Epithelial cell of esophagus (primary cell): ENCODE measurements around the gene GARRE1.
A peak's percentile ranks its signal among the peaks of the same experiment; 100 is the strongest.
"Not testable (repeated sequence)": the region's sequence is repeated elsewhere in the genome, so short reads cannot be mapped to it uniquely, and the experiment has no call there.

Experiments used
- DNase-seq: peaks from one replicate; pipeline ENCODE4 v3.0.0; 2010; ENCODE audit warnings: low read depth
- H3K4me3 ChIP-seq: 2 replicates; pipeline ENCODE4 v1.5.1; 2011; ENCODE audit warnings: mild to moderate bottlenecking, low read length, control low read depth
- TF ChIP-seq, protein P1 (sequence below): IDR thresholded peaks from 2 replicates; pipeline ENCODE4 v1.5.1; 2011; ENCODE audit warnings: low read depth, mild to moderate bottlenecking, low read length, control low read depth, inconsistent platforms; ENCODE audit not compliant: insufficient read depth; ENCODE audit errors: missing control alignments

The GARRE1 gene

DNA sequence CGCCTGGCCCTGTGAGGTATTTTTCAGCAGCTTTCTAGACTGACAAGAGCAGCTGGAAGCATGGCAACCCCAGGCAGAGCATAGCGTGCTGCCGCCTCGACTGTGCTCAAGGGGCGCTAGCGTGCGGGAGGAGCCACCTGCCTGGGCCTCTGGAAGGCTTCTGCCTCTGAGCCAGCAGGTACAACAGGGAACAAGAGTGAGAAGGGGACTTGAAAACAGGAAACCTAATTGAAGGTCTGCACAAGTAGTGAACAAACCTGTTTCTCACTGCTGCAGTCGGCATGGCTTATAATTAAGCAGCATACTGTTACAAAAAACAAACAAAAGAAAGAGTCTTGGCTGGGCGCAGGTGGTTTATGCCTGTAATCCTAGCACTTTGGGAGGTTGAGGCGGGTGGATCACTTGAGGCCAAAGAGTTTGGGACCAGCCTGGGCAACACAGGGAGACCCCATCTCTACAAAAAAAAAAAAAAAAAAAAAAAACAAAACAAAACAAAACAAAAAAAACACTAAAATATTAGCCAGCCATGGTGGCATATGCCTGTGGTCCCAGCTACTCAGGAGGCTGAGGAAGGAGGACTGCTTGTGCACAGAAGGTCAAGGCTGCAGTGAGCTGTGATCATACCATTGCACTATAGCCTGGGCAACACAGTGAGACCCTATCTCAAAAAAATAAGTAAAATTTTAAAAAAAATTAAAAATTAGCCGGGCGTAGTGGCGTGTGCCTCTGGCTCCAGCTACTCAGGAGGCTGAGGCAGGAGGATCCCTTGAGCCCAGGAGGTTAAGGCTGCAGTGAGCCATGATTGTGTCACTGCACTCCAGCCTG is 12.6 kb upstream of the GARRE1 start:
- peak; percentile 69 for DNase-seq
- no peak overlapping the region for H3K4me3 ChIP-seq
- TF ChIP-seq, protein P1, sequence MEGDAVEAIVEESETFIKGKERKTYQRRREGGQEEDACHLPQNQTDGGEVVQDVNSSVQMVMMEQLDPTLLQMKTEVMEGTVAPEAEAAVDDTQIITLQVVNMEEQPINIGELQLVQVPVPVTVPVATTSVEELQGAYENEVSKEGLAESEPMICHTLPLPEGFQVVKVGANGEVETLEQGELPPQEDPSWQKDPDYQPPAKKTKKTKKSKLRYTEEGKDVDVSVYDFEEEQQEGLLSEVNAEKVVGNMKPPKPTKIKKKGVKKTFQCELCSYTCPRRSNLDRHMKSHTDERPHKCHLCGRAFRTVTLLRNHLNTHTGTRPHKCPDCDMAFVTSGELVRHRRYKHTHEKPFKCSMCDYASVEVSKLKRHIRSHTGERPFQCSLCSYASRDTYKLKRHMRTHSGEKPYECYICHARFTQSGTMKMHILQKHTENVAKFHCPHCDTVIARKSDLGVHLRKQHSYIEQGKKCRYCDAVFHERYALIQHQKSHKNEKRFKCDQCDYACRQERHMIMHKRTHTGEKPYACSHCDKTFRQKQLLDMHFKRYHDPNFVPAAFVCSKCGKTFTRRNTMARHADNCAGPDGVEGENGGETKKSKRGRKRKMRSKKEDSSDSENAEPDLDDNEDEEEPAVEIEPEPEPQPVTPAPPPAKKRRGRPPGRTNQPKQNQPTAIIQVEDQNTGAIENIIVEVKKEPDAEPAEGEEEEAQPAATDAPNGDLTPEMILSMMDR = peak; percentile 74

DNA sequence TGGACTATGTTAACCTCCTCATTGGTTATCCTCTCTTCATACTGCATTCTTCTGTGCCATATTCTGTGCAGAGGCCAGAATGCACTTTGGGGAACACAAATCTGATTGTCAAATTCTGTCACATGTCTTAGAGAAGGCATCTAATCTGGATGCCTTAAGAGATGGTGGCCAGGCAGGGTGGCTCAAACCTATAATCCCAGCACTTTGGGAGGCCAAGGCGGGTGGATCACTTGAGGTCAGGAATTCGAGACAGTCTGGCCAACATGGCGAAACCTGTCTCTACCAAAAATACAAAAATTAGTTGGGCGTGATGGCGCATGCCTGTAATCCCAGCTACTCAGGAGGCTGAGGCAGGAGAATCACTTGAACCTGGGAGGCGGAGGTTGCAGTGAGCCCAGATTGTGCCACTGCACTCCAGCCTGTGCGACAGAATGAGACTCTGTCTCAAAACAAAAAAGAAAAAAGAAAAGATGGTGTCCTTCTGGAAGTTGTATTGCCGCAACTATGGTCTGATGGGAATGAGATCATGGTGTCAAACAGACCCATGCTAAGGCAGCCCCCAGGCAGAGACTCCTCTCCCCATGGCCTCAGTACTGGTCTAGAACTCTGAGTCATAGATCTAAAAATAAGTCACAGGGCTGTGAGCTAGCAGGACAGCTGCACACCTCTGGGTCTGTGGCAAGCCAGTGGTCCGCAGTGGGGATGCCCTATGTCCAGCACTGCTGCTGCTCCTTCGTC is 11.0 kb upstream of the GARRE1 start:
- peak; percentile 31 for DNase-seq

DNA sequence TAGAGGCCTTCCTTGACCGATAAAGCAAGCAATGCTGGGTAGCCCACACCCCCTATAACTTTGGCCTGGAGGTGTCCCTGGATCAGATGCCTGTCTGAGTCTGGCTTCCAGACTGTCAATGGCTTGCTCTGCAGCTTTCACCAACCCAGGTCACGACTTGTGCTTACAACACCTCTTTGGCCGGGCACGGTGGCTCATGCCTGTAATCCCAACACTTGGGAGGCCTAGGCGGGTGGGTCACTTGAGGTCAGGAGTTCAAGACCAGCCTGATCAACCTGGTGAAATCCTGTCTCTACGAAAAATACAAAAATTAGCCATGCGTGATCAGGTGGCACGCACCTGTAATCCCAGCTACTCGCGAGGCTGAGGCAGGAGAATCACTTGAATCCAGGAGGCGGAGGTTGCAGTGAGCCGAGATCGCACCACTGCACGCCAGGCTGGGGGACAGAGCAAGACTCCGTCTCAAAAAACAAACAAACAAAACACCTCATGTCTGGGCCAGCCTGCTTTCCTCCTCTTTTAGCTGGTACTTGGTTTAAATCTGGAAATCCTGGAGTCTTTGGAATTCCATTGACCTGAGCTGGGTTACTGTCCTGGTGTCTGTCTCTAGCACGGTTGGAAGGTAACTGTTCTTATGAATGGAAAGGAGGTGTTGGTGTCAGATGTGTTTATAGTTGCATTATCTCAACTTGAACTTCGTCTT is 10.3 kb upstream of the GARRE1 start:
- DNase-seq = no peak
- TF ChIP-seq, protein P1 = no peak
- H3K4me3 ChIP-seq = no peak overlapping the region

More for the DNA sequence above, 11.0 kb upstream of the GARRE1 start:
- not testable (repeated sequence) for H3K4me3 ChIP-seq

DNA sequence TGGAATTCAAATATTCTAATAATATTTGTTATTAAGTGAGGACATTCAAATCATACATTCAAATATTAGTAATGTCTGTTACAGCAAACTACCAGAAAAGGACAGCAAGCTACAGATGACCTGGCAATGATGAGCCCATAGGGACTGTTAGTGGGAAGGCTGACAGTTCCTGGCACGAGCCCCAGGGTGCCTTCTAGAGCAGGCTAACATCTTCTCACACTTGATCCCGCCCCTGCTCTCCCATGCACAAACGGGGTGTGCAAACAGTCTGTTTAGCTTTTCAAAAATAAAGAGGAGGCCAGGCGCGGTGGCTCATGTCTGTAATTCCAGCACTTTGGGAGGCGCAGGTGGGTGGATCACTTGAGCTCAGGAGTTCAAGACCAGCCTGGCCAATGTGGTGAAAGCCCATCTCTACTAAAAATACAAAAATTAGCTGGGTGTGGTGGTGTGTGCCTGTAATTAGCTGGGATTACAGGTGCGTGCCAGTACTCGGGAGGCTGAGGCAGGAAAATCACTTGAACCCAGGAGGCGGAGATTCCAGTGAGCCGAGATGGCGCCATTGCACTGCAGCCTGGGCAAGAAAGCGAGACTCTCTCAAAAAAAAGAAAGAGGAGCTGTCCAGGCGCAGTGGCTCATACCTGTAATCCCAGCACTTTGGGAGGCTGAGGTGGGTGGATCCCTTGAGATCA is 9.6 kb upstream of the GARRE1 start:
- no peak for DNase-seq
- no peak overlapping the region for H3K4me3 ChIP-seq
- TF ChIP-seq, protein P1 = no peak

DNA sequence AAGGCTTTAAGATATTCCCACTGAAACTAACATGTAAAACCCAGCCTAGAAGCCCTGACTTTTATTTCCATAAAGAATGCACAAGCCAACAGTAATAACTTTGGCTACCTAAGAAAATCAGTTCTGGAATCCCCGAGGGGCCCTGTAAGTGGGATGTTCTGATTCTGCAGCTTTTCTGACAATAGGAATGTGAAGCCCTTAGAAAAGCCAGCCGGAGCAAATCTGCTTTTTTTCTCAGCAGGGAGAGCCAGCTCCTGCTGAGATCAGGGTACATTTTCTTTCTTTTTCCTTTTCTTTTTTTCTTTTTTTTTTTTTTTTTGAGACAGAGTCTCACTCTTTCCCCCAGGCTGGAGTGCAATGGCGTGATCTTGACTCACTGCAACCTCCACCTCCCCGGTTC is 8.0 kb upstream of the GARRE1 start:
- no peak for DNase-seq
- TF ChIP-seq, protein P1 = no peak
- H3K4me3 ChIP-seq = no peak overlapping the region

DNA sequence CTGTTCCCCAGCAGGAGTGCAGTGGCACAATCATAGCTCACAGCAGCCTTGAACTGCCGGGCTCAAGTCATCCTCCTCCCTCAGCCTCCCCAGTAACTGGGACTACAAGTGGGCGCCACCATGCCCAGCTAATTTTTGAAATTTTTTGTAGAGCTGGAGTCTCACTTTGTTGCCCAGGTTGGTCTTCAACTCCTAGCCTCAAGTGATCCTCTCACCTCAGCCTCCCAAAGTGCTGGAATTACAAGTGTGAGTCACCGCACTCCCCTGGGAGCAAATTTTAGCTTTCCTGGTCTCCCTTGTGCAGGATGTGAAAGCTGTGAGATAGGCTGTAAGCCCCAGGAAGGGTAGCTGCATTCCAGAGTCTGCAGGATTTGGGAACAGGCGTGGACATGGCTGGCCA is 5.4 kb upstream of the GARRE1 start:
- TF ChIP-seq, protein P1 = no peak

DNA sequence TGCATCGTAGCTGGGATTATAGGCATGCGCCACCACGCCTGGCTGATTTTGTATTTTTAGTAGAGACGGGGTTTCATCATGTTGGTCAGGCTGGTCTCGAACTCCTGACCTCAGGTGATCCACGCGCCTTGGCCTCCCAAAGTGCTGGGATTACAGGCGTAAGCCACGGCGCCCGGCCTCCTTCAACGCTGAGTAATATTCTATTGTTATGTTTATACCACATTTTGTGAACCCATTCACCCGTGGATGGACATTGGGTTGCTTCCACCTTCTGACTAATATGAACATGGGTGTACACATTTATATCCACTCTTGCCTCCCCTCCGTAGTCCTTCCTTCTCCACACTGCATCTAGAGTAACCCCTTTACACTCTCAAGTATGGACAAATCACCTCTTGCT is 1.2 kb upstream of the GARRE1 start:
- not testable (repeated sequence) for DNase-seq, H3K4me3 ChIP-seq

More for the DNA sequence above, 5.4 kb upstream of the GARRE1 start:
- H3K4me3 ChIP-seq = no peak overlapping the region
- no peak for DNase-seq

DNA sequence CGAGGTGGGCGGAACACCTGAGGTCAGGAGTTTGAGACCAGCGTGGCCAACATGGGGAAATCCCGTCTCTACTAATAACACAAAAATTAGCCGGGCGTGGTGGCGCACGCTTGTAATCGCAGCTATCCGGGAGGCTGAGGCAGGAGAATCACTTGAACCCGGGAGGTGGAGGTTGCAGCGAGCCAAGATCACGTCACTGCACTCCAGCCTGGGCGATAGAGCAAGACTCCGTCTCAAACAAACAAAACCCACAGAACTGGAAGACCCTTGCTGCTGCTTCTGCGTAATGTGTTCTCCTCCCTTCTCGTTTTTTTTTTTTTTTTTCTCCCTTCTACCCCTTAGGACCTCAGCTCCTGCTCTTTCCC is 691 bp upstream of the GARRE1 start:
- peak overlapping the region; percentile 73 for H3K4me3 ChIP-seq
- DNase-seq = not testable (repeated sequence)
